ENCODE measurements around the gene CASP12.

Gene CASP12

DNA sequence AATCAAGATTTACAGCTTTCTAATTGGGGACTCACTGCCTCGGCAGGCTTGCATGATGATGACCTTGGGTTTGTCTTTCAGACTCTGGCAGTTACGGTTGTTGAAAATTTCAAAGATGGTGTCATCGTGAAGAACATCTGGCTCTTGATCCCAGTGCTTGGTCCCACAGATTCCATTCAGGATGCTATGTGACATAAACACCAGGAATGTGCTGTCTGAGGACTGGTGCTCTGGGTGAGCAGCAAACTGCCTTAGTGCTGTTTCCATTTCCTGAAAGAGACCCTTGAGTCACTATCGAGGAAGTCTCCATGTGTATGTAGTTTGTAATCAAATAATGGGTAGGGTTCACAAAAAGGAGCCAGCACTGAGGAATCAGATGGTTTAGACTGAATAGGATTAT, 7.1 kb downstream of the CASP12 start:
- DNase-seq, result no peak

DNA sequence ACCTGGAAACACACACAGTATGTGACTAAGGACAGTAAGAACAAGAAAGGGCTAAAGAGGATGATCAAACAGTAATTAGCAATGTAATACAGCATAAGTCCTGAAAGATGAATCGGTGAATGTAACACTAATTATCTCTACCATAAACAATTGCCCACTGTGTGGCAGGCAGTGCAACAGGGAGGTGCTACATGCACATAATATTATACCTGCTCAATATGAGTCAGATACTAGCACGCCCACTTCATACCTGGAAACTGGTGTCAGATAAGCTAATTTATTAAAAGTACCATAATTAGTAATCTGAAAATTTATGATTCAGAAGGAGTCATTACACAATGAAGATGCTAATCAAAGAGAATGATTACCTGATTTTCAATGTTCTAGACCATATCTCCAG, 14.9 kb downstream of the CASP12 start:
- DNase-seq, result no peak

DNA sequence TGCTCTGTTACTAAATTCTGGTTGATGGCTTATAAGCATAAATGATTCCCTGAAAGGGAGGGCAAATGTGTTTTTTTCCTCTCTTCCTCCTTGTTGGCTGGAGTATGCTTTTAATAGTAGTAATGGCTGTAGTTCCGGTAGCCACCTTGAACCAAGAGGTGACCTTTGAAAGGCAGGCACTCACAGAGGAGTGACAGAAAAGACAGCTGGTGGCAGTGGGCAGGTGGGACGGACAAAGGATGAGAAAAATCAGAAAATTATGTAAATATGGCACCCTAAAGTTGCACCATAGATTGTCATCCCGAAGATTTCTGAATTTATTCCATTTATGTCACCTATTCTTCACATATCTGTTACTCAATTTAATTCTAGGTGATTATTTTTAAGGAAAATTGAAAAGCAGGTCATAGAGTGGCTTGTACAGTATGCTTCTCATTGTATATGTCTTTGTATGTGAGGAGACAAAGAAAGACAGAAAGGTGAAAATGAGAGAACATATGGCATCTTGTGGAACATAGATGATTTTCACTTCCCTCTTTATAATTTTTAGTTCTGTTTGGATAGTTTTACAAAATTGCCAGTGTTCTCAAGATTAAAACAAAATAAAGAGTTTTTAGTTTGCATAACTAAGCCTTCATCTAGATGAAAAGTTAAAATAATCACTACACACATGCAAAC, 17.0 kb downstream of the CASP12 start:
- DNase-seq, result no peak

DNA sequence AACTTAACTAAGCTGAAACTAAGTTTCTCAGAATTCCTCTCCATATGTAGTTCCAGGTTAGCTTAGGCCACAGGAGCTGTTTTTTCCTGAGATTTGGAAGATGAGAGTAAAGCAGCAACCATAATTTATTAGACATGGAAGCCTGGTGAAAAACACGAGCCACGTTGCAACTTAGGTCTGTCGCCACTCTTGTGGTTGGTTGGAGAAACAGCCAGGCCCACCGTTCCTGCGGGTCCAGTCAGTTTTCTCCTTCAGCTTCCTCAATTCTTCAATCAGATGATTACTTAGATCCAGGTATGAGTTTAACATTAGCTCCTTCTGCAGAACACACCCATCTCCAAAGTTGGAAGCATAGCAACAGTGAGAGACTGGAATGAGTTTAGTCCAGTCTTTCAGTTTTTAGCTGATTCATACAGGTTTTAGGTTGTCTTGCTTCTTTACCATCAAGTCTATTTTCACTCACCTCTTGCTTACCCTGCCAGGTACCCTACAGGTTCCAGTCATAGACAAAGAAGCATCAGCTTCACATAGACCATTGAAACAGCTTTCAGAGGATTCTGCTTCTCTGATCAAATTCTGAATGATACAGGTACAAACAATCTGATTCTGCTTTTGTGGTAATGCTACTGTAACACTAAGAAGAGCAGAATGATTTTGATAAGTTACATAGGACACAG, 18.6 kb downstream of the CASP12 start:
- no peak for DNase-seq

DNA sequence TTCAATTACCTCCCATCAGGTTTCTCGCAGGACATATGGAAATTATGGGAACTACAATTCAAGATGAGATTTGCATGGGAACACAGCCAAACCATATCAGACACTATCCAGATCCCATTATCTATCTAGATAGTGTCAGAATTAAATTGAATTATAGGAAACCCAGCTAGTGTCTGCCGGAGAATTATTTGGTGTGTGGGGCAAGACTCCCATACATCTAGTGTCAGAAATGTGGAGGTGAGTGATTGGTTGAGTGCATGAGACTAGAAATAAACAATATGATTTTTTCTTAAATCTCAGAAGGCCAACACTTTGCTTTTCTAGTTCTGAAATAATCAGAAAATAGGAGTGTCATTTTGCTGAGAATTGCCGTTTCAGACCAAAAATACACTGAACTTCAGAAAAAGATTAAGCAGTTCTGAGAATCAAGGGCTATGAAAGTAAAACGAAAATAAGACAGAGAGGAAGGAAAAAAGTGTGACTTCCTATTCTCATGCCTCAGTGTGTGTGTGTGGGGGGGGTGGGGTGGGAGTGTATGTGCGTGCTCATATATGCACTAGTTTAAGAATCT, 21.3 kb downstream of the CASP12 start:
- no peak for DNase-seq

DNA sequence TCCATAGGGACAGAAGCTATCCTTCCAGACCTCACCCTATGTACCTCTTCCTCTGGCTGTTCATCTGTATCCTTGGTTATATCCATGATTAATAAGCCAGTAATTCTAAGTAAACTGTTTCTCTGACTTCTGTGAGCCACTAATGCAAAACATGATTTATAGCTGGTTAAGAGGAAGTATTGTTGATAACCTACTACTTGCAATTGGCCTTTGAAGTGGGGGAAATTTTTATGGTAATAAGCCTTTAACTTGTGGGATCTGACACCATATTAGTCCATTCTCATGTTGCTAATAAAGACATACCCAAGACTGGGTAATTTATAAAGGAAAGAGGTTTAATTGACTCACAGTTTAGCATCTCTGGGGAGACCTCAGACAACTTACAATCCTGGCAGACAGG, 21.9 kb downstream of the CASP12 start:
- no peak for DNase-seq

DNA sequence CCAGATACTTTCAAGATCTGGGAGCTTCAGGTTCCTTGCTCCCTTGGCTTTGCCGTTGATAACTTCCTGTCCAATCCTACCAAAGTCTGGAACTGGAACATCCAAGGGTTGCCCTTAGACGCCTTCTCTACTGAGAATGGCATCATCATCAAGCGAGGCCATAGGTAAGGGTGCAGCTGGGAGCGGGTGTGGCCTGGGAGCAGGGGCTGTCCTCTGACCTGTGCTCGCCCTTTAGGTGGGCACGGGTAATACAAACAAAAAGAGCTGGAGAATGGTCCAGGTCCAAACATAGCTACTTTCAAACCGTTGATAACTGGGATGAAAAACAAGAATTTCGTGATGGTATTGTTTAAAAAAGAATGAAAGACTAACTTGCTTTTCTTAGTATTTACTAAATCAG, 25.0 kb downstream of the CASP12 start:
- no peak for DNase-seq

DNA sequence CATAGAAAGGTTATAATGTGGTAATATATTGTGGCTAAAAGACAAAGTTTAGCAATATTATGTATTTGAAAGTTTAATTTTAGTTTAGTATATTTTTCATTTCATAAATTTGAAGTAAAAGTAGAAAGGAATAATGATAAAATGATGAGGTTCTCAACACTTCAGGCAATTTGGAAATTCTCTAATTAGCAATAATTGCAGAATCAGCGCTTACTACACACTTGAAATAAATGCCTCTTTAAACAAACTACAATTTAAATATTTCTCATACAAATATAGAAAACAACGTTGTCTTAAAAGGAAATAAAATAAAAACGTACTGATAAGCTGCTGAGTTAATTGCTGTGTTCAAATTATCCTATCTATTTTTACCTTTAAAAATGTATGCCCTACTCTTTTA, 25.9 kb downstream of the CASP12 start:
- no peak for DNase-seq

DNA sequence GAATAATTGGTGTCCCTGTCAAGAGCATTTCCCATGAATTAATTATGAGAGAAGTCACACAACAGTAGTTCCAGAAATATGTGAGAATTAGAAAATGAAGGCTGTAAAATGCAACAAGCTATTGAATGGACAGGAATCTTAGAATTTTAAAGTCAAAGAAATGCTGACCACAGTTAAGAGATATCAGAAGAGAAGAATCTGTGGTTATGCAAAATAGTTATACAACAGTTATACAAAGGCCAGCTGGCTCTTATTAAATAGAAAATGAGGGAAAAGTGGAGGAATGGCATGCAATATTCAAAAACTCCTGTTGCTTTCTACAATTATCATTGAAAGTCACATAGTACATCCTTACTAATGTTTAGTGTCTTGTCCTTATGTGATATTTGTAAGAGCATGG, 27.4 kb downstream of the CASP12 start:
- DNase-seq, result no peak

DNA sequence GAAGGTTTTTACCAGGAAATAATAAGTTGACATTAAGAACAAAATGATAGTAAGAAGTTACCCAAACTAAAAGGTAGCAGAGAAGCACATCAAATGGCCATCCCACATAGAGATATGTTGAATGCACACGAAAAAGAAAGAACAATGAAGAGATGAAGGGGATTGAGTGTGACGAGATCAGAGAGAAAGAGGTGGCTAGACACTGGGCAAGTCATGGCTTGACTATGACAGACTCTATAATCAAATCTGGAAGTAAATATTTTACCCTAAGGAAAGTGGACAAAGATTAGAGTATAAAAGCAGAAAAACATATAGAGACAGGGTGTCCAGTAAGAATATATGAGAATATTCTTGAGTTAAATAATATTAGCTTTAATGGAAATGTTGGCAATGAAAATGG, 31.4 kb downstream of the CASP12 start:
- DNase-seq, result no peak

DNA sequence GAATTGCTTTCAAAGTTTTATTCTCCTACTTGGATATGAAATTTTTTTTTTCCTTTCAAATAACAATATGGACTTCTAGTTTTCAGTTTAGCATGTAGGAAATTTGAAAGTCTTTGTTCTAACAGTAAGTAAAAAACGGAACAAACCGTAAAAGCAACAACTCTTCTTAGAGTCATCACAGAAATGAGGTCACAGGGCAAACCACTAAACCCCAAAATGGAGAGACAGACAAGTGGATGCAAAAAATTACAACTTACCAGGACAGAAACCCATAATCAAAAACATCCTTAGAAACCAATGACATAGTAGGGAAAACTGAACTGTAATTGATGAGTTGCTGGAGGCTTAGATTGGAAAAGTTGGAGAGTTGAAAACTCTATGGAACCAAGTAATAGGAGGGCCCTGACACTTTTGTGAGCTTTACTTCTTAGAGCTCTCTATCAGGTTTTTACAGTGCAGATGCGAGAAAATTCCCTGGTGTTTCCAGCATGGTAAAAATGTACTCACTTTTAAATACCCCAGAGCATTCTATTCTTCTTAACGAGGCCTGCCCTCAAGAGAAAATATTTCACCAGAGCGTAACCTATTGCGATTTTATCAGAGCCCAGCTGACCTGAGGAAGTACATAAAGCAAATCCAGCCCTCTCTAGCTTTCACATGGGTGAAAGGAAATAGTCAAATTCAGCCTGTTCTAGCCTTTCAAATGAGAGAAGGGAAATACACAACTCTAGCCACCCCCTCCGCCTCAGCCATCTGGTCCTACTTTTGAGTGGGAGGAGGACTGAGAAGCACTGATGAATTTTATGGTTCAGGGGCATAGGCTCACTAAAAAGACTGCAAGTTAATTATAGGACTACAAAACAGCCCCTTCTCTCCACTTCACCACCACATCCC, 39.1 kb downstream of the CASP12 start:
- no peak for DNase-seq

DNA sequence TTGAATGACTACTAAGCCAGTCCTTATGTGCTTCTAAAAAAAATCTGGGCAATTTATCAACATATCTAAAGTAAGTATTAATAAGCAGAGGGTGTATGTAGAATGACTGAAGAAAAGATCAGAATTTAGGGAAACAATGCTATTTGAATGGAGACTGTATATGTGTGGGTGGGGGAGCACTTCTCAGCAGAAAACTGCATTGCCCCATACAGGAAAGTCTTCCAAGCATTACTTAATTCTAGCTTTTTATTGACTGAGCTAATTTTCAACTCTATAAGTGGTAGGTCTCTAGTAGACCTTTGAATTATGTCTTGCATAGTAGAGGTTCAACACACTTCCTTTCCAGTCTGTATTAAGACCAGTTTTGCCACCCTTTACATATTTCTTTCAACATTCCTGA, 41.7 kb downstream of the CASP12 start:
- no peak for DNase-seq

DNA sequence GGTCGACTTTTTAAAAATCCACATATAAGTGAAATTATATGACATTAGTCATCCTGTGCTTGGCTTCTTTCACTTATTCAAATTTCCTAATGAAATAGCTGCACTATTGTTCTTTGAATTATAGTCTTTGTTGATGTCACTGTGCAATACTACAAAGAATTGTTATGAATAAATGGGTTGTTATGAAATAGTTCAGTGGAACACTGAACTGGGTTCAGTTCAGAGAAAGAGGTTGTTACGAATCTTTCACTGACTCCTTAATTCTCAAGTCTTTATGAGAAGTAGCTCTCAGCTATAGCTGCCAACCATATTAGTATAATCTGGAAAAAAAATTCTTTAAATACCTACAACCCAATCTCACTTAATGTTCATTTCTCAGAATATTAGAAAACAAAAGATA, 42.3 kb downstream of the CASP12 start:
- no peak for DNase-seq

DNA sequence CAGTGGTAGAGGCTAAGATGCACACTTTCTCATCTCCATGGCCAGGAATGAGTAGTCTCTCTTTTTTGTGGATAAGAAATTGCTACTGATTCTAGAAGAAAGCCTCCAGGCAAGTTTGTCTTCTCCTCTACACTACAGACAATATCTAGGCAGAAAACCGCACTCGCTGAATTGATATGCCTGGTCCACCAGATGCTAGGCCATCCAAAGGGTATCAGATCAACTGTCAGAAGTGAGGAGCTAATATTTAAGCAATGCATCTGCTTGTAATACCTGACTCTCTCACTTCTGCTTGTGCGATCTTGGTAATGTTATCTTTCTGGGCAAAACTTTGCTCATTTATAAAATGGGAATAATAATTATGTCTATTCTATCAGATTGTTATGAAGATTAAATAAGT, 45.0 kb downstream of the CASP12 start:
- DNase-seq, result no peak

DNA sequence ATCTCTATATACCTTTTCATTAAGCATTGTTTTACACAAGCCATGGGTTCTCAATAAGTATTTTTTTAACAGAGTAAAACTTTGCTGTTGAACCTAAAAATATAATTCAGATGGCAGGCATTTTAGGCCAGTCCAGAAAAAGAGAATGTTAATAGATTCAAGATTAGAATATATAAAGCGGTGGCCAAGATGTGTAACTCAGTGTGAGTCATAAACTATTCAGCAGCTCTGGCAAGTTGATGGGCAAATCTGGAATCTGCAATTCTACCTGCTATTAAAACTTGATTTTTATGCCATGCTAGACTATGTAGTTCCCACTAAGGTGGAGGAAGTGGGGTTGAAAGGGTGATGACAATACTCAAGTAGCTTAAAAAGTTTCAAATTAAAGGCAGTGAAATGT, 45.4 kb downstream of the CASP12 start:
- DNase-seq, result no peak

DNA sequence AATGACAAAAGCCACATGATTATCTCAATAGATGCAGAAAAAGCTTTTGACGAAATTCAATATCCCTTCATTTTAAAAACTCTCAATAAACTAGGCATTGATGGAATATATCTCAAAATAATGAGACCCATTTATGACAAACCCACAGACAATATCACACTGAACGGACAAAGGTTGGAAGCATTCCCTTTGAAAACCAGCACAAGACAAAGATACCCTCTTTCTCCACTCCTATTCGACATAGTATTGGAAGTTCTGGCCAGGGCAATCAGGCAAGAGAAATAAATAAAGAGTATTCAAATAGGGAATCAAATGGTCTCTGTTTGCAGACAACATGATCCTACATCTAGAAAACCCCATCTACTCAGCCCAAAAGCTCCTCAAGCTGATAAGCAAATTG, 52.0 kb downstream of the CASP12 start:
- no peak for DNase-seq

DNA sequence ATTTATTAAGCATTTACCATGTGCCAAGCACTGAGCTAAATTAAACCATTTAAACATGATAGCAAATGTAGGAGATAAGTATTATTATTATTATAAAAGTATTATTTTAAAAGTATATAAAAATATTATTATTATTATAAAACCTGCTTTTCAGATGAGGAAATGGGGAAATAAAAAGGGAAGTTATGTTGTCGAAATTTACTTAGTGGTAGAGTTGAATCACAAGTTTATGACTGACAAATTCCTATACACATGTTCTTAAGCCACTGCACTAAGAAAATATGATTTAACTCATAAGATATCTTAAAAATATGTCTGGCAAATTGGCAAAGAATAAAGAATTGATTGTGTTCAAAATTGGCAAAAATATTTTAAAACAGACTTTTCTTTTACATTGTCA, 53.8 kb downstream of the CASP12 start:
- DNase-seq, result no peak

DNA sequence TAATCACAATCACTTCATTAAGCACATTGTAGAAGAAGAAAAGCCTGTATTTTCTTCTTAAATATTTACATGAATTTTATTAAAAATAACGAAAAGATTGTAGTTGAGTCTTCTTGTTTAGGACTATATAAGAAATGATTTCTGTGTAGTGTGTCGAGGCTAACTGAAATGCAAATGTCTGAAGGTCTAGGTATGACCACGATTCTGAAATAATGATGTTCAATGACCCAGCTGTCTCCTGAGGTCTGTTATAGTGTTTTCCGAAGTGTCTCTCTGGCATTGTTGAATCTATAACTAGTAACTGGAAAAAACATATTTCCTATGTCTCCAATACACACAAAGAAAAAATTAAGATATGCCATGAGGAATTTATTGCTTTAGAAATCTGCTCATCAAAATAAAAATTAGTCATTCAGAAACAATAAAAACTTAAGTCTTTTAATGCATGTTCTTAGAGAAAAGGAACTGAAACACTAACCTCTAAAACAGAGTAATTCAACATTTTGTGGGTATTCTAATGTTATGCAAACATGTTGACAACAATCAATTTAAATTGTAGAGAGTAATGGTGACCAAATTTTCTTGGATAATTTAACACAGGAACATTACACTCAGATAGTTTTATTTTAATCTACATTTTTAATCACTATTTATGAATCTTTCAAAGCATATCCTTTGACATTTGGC, 55.0 kb downstream of the CASP12 start:
- DNase-seq, result no peak

DNA sequence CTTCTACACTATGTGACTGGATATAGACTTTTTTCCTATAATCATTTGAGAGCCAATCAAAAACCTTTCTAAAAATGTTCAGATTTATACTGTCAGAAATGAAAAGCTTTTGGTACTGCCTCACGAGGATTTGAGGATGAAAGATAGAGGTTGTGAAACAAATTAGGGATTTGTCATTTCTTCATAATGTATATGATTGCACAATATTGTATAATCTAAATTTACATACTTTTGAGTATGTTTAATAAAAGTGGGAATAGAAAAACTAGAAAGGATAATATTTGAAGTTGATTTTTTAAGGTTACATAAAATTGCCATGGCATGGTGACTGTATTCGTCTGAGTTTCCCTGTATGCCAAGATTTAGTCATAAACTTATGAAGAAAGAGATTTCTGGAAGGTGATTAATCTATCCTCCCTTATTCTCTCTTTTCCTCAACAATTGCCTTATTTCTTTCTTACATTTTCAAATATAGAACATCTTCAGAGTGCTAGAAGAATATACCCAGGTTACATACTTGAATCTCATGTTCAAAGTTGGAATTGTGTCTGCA, 56.2 kb downstream of the CASP12 start:
- DNase-seq, result no peak

DNA sequence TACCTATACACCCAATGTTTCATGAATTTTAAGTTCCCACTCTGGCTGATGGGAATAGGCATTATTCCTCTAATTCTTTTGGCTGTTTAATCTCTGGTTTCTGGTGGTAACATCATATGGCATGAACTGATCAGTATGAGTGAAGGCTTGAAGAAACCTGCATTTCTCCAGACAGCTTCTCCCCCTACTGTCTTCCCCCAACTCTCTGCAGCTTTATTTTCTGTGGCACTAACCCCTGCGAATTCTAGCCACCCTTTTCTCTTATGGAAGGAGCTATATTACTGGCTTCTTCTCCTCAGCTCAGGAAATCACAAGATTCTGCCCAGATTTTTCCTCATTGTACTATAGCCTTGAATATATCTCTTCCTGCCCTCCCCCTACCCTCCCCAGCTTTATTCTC, 57.1 kb downstream of the CASP12 start:
- no peak for DNase-seq

DNA sequence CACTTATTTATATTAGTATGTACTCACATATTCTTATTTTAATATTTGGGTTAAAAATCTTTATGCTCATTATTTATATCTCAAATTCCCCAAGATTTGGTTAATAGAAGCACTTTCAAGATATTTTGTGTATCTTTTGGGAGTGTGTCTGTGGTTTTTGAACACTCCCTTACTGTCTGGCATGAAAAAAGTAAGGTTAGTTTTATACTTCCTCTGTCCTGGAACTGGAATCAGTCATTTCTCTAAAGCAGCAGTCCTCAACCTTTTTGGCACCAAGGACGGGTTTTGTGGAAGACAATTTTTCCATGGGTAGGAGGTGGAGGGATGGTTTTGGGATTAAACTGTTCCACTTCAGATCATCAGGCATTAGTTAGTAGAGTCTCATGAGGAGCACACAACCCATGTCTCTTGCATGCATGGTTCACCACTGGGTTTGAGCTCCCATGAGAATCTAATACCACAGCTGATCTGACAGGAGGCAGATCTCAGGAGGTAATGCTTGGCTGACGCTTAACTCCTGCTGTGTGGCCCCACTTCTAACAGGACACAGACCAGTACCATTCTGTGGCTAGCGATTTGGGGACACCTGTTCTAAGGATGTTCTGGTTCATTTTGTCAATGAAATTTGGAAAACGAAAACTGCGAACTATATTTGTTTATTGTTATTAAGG, 60.2 kb downstream of the CASP12 start:
- DNase-seq, result no peak

DNA sequence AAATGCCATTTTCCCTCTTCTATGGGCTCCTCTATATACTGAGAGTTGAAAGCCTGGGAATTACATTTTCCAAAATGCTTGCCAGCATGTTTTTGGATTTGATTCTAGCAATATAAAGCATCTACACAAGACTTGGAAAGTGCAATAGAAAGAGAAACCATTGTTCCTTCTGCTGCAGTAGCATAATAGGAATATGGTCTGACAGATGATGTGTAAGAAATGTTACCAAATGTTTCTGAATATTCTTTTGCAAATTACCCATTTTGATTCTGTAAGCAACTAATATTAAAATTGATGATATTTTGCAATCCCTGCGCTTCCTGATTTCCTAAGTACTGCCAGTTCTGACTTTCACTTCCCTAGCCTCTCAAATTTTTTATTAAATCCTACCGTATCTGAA, 61.6 kb downstream of the CASP12 start:
- DNase-seq, result no peak
